ENCODE measurements around the gene MYLK4. TPM values are rescaled to one million over a fixed set of nuclear protein-coding genes. Genes with fewer than 3 reads are reported as not detected.
"Not testable (repeated sequence)": the region's sequence is repeated elsewhere in the genome, so short reads cannot be mapped to it uniquely, and the experiment has no call there.

Gene MYLK4
- polyA plus RNA-seq, 3 donors: 0.04 to 0.45 (median 0.08) TPM

GRCh38 chr6:2763345-2763841, 12.7 kb upstream of the MYLK4 start:
- no peaks in the 10 kb centered on the region for H3K36me3 ChIP-seq (replicated peaks in 1 of 2; ENCODE audit: control insufficient read depth in 1 of 2, insufficient read depth in 2 of 2, low read length in 2 of 2)
- intact Hi-C loops (cut with micrococcal nuclease): loop anchor here (10.0 kb wide), 3 partner anchors 291 to 1169 kb away; partner anchors contain the start of gene GMDS (in 1 of the 2)
- no peaks in the 10 kb centered on the region for H3K27me3 ChIP-seq (ENCODE audit: control insufficient read depth in 2 of 2, insufficient read depth in 2 of 2, low read length in 2 of 2)
- H2AFZ ChIP-seq (ENCODE audit: insufficient read depth, low read depth, low read length, poor library complexity, severe bottlenecking): peak overlapping the region; percentile 68
- peak overlapping the region in 2 of 3 experiments; percentile 59 to 72 for H3K4me3 ChIP-seq (replicated peaks in 1 of 3; ENCODE audit: low read depth in 2 of 3, low read length in 3 of 3)
- H3K4me1 ChIP-seq (ENCODE audit: control insufficient read depth in 1 of 2, insufficient read depth in 2 of 2, low read length in 2 of 2): peaks cover 35 to 43% of the 10 kb centered on the region in 2 donors
- Mint-ChIP-seq H3K4me1 (peaks cover 36% of the 10 kb centered on the region), H3K9me3 (peaks cover 0 to 13% (median 2%) of the 10 kb centered on the region in 7 donors), H3K4me3 (peak overlapping the region; percentile 85 to 94), H3K27ac (peak overlapping the region; percentile 98 to 99 (median 99)), H3K27me3 (ENCODE audit: low read depth in 3 of 3) (no peaks in the 10 kb centered on the region), H3K36me3 (peaks cover 0 to under 1% of the 10 kb centered on the region in 2 donors)
- 85% methylated on average over 23 of the region's 36 CpGs for WGBS (ENCODE audit: insufficient coverage)
- peak overlapping the region; percentile 77 for H3K4me2 ChIP-seq (replicated peaks; ENCODE audit: extremely low read depth, low read length, poor library complexity, severe bottlenecking)
- peaks cover 29% of the 10 kb centered on the region for H3K79me2 ChIP-seq (ENCODE audit: insufficient read depth, low read length)
- H3K9ac ChIP-seq (ENCODE audit: insufficient read depth, low read length, poor library complexity, severe bottlenecking): no peak overlapping the region
- H3K27ac ChIP-seq (ENCODE audit: low read depth in 1 of 2, low read length in 2 of 2): peak overlapping the region; percentile 88 to 89
- peak in 2 of 3 donors; percentile 32 for DNase-seq
- peaks cover 0 to 6% of the 10 kb centered on the region in 2 donors for H3K9me3 ChIP-seq (replicated peaks in 1 of 2; ENCODE audit: control insufficient read depth in 1 of 2, insufficient read depth in 1 of 2, low read length in 2 of 2)
- H4K20me1 ChIP-seq (ENCODE audit: insufficient read depth, low read length): peaks cover 21% of the 10 kb centered on the region
- no peak for TF ChIP-seq CTCF (IDR thresholded peaks at IDR 0.05)

- intact Hi-C loops (cut with micrococcal nuclease): loop anchor here (10.0 kb wide), 3 partner anchors 292 to 1168 kb away; partner anchors contain the start of gene GMDS (in 1 of the 2)
- H3K36me3 Mint-ChIP-seq; H3K4me3 ChIP-seq (replicated peaks in 1 of 3; ENCODE audit: low read depth in 2 of 3, low read length in 3 of 3); H3K9ac ChIP-seq (ENCODE audit: insufficient read depth, low read length, poor library complexity, severe bottlenecking); H3K36me3 ChIP-seq (replicated peaks in 1 of 2; ENCODE audit: control insufficient read depth in 1 of 2, insufficient read depth in 2 of 2, low read length in 2 of 2); H3K4me2 ChIP-seq (replicated peaks; ENCODE audit: extremely low read depth, low read length, poor library complexity, severe bottlenecking); H3K27me3 ChIP-seq (ENCODE audit: control insufficient read depth in 2 of 2, insufficient read depth in 2 of 2, low read length in 2 of 2); H3K9me3 ChIP-seq (replicated peaks in 1 of 2; ENCODE audit: control insufficient read depth in 1 of 2, insufficient read depth in 1 of 2, low read length in 2 of 2); H3K27ac ChIP-seq (ENCODE audit: low read depth in 1 of 2, low read length in 2 of 2); H3K4me3 Mint-ChIP-seq; DNase-seq; H3K27me3 Mint-ChIP-seq (ENCODE audit: low read depth in 3 of 3): not testable (repeated sequence)
- H3K4me1 ChIP-seq (ENCODE audit: control insufficient read depth in 1 of 2, insufficient read depth in 2 of 2, low read length in 2 of 2): peaks cover 30 to 37% of the 10 kb centered on the region in 2 donors
- peaks cover 16% of the 10 kb centered on the region for H4K20me1 ChIP-seq (ENCODE audit: insufficient read depth, low read length)
- Mint-ChIP-seq H3K4me1 (peaks cover 31% of the 10 kb centered on the region), H3K27ac (peak overlapping the region in 4 of 7 donors; percentile 7 to 98 (median 64)), H3K9me3 (peaks cover 0 to 13% (median 2%) of the 10 kb centered on the region in 7 donors)
- H3K79me2 ChIP-seq (ENCODE audit: insufficient read depth, low read length): peaks cover 24% of the 10 kb centered on the region
- peak overlapping the region; percentile 22 for H2AFZ ChIP-seq (ENCODE audit: insufficient read depth, low read depth, low read length, poor library complexity, severe bottlenecking)
- 83% methylated on average over 2 of the region's 4 CpGs for WGBS (ENCODE audit: insufficient coverage)
Measured at GRCh38 chr6:2762868-2763267, 12.1 kb upstream of the MYLK4 start.
